OCI-LY1 (cell line): ENCODE measurements around the gene CDH8.

Experiments used
- CTCF ChIP-seq: fragments of 200-600 bp; sonication (generic), shearing (Covaris generic); IDR thresholded peaks from 2 replicates; pipeline ENCODE4 v1.5.1; 2017; ENCODE audit warnings: mild to moderate bottlenecking, antibody characterized with exemption, low read length, moderate library complexity, mixed read lengths
- EZH2 ChIP-seq: fragments of 200-600 bp; sonication (generic), shearing (Covaris generic); IDR thresholded peaks from 2 replicates; pipeline ENCODE4 v1.8.0; 2017; ENCODE audit warnings: borderline replicate concordance, mixed run types, mild to moderate bottlenecking, antibody characterized with exemption, low read length, moderate library complexity, mixed read lengths

- TF ChIP-seq CTCF, result no peak
- no peak for TF ChIP-seq EZH2
Observed at GRCh38 chr16:61684541-61684940, 351.7 kb downstream of the CDH8 start.
